Activated T-helper 1 cell treated with anti-CD3 and anti-CD28 coated beads, Interleukin-2, amount 50 U/mL, for 16 hours (primary cell): ENCODE data around the gene PPT2.
"Not testable (repeated sequence)": the region's sequence is repeated elsewhere in the genome, so short reads cannot be mapped to it uniquely, and the experiment has no call there.

ENCODE experiments used
- DNase-seq, 2 donors: peaks; one replicate each; pipeline ENCODE4 v3.0.0-alpha.2; 2020; ENCODE audit warnings: low read depth in 1 of 2, low spot score in 1 of 2

PPT2 gene

DNA sequence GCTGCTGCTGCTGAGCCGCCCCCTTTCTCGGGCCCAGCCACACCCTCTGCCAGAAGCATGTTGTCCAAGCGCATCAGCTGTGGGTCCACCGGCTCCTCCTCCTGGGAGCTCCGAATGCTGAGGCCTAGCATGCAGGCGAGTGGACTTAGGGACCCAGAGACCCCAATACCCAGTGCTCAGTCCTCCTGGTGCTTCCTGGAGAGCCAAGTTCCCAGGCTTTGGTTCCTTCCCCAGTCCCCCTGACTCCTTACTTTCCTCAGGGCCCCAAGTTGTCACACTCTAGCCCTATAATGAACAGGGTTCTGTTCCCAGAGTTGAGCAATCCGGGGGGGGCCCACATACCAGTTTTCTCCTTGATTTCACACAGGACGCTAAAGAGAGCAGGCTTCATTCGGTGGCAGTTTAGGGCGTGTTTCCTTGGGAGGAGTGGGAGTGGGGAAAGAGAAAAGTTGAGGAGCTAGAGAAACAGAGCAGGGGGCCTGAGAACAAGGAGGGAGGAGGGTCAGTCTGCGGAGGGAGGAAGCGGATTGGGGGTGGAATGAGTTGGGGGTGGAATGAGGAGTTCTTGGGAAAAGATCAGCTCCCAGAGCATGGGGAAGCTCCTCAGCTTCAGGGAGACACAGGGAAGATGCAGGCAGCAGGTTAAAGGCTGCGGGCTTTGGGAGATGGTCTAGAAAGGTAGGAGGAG is 34.6 kb downstream of the PPT2 start:
- no peak for DNase-seq

DNA sequence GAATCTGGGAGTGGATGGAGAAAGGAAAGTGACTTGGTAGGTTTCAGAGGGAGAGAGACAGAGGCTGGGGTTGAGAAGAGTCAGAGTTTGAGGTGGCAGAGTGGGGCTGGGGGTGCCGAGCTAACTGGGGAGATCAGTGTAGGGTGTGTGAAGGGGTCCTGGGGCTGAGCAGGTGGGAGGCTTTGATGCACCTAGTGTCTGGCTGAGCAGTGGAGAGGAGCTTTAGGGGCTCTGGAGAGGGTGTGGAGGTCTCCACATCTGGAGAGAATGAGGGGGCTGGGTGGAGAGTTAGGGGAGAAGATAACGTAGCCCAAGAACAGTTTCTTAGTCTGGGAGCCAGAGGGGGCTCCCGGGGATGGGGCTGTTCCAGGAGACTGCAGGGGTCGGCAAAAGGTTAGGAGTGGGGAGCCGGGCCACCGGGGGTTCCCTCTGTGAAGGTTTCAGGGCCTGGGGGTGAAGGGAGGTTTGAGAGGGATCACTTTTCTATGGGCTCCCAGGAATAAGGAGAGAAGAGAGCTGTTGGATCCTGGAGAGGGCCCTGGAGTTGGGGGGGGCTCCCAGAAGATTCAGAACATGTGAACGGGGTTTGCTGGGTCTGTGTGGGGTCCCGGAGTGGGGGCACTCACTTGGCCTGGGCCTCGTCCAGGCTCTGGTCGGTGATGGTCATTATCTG is 35.3 kb downstream of the PPT2 start:
- DNase-seq = no peak

DNA sequence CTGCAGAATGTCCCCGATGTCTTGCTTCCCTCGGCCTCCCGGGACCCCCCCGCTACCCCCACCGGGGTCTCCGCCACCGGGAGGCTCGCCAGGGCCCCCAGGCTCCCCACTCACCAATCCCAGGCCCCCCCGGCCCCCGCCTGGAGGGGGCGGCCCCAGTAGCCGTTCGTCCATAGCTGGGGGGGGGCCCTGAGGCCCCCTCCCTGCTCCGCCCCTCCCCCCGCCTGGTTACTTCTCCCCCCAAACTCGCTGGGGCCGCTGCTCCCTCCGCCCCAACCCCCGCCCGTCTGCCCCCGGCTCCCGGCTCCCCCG is 35.8 kb downstream of the PPT2 start:
- no peak for DNase-seq

DNA sequence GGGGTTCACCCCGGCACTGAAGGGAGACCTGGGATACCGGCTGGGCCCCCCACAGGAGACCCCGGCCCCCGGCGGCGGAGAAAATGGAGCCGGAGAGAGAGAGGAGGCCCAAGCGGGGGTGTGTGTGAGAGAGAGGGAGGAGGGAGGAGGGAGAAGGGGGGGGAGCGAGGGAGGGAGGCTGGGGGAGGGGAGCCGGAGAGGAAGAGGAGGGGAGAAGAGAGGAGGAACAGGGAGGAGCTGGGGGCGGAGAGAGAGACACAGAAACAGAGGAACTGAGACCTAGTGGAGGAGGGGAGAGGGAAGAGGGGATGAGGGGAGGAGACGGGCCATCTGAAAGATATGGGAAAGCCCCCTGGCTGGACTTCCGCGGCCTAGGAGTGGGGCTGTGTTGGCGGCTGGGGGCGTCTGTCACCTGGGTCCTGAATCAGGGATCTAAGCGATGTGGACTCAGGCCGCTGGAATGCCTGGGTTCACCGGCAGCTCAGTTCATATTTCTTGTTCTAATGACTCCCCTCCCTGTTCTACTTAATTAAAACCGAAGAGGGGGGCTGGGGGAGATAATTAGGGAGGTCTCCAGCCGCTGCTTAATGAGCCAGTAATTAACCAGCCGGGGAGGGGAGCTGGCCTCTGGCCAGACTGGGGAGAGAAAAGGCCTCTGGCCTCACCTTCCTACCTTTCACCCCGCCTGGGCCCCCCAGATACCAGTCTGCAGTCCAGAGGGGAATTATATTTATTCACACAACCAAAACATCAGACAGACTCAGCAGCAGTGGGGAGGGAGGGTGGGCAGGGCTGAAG is 36.3 kb downstream of the PPT2 start, which contains the start of gene PBX2:
PBX2 (minus strand) TSS at position 149 of the 798 bp plus-strand sequence. CDS start 287 bp downstream, outside the sequence.
- peak; percentile 64 to 73 for DNase-seq

DNA sequence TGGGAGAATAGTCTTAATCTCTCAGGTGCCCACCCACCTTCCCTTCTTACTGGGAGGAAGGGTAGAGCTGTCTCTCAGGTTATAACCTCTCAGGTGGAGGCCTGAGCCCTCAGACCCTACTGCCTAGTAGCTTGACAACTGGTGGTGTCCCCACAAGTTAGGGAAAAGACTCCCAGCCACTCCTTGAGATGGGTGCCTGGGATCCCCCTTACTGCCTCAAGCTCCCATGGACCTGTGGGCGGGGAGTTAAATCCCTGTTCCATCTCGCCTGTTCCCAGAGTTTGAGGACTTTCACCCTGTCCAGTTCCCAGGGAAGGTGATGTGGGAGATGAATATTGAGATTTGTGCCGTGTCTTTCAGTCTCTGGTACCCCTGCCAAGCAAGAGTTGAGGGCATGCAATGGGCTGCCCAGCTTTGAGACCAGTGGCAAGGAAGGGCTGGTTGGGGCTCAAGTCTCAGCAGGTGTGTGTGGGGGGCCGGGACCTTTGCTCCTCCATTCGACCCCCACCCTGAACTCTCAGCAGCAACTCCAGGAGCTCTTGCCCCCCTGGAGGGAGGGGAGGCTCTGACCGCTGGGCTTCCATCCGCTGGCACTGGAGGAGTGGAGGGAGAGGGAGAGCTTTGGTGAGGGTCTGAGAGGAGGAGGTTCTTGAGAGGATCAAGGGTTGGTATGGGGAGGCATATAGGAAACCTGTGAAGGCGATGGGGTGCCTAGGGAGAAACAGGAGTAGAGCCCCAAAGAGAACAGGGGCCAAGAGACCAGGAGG is 37.2 kb downstream of the PPT2 start:
- no peak for DNase-seq

DNA sequence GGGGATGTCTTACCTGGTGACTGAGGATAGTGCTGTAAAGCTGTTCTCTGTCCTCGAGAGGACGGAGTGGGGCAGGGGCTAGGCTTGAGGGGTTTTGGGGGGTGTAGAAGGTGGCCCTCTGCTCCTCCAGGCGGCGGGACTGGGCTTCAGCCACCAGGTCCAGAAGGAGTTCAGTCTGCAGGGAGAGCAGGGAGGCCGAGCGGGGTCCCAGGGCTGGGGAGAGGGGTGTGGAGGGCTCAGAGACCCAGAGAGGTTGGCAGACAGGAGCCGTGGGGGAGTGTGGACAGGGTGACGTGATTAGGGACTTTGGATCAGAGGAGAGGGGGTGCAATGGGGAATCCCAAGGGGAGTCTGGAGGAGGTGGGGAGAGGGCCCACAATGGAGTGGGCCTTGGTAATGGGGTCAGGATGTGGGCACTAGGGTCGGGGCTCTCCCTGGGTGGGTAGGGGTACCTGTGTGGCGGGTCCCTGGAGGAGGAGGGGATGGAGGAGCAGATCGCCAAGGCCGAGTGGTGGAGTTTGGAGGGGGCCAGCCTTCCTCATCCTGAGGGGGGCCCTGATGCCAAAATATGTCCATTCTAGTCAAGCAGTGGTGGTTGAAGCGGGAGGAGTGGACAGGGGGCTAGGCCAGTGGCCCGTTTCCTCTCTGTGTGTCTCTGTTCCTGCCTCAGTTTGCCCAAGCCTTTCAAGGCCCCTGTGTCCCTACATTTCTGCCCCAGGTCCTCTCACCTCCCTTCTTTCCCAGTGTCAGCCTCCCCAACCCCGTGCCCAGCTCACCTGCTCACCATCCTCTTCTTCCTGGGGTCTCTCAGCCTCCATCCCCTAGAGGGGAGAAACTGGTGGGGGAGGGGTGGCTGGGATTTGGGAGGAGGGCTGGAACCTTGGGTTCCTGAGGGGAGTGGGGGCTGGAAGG is 38.0 kb downstream of the PPT2 start:
- no peak for DNase-seq

DNA sequence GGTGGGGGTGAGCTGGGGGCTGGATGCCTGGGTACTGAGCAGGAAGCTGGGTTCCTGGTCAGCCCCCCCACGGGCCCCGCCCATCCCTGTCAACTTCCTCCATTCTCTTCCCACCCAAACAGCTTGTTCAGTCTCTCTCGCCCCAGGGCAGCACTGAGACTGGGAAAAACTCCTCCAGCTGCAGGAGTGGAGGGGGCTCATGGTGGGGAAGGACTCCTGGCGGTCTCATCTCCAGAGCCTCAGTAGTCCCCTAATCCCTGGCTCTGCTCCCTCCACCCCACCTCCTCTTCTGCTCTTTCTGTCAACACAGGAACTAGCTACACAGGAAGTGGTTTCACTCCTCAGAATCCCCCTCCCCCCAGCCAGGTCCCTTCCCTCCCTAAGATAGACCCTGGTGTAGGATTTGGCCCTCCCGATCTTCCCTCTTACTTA is 38.7 kb downstream of the PPT2 start, which contains the start of gene GPSM3:
GPSM3 (minus strand) TSS at position 36 of the 432 bp plus-strand sequence. CDS start 130 bp downstream, outside the sequence.
- peak in 1 of 2 donors; percentile 29 for DNase-seq

DNA sequence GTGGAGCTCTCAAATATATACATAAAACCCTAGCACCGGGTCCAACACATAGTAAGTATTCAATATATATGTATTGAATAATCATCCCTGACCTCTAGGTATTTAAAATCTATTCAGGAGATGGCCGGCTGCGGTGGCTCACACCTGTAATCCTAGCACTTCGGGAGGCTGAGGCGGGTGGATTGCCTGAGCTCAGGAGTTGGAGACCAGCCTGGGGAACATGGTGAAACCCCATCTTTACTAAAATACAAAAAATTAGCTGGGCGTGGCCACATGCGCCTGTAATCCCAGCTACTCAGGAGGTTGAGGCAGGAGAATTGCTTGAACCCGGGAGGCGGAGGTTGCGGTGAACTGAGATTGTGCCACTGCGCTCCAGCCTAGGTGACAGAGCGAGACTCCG is 39.2 kb downstream of the PPT2 start:
- DNase-seq = not testable (repeated sequence)

DNA sequence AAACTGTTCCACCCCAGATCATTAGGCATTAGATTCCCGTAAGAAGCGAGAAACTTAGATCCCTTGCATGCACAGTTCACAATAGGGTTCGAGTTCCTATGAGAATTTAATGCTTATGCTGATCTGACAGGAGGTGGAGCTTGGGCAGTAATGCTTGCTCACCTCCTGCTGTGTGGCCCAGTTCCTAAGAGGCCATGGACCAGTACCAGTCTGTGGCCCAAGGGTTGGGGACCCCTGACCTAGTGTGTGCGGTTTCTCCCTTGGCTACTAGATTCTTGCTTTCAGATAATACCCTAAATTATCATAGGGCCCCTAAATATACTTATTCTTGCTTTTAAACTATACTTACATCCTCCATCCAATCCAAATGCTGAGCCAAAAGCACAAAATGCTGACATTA is 40.4 kb downstream of the PPT2 start:
- no peak for DNase-seq

DNA sequence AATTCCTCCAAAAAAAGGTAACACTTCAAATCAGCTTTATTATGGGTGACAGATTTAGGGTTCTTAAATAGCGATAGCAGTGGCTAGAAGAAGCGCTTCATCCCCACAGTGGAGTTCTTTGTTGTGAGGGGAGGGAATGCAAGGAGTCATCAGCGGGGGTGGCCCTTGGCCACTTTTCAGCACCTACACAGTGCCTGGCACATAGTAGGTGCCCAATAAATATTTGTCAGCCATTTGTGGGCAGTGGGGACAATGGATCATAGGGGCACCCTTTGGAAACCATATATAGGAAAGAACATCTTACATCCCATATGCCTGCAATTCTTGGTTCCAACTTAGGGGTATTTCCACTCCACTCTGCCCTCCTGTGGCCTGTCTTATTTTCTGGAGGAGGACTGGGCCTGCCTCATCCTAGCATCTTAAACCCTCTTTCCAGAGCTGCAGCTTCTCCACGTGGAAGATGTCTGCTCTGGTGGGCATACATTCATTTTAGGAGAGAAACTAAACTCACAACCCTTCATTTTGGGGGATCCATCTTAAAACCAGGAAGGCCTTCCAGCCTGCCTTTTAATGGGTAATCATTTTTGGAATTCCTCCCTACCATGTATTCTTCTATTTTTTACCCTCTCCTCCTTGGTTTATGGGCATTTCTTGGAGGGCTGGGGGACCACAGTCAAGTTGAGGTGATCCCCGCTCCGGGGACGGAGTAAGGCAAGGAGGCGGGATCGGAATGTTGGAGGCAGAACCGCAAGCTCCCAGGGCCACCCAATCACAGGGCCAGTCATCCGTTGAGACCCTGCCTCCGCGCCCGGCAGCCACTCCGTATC is 41.1 kb downstream of the PPT2 start:
- no peak for DNase-seq

DNA sequence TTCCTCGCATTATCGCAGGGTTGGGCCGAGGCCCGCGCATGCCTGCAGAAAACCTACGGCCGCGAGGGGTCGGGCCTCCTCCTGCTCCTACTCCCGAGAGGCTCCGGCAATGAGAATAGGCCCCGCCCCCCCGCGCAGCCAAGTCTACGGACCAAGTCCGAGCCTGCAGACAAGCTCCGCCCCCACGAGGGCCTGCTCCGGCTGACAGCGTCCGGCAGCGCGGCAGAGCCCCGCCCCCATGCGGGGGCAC is 41.6 kb downstream of the PPT2 start:
- peak; percentile 100 for DNase-seq

DNA sequence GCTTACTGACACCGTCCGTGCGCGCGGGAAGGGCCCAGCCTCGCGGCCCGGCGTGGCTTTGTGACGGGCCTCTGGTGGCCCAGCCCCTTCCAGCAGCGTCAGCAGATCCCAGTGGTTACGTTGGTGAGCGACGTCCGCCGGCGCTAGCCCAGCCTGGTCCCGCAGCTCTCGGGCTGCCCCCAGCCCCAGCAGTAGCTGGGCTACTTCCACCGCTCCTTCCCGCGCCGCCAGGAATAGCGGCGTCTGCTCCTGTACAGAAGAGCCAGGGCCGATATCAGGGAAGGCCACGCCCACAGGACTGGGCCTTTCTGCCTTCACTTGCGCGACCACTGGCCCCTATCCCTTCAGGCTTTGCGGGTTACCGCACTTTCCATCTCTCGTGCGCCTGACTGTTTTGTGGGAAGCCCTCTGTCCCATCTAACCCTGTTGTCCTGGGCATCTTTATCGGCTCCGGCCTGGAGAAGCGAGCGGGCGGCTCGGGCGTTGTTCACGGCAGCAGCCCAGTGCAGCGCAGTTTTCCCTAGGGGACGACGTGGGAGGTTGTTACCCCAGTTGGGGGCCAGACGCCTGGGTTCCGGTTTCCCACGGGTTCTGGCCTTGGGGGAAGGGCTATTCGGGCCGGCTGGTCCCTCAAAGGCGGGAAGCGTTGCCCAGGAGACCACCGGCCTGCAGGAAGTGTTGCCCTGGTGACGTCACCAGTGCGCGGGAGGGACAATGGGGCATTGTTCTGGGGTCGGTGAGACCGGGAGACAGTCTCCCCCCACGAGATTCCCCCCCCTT is 42.2 kb downstream of the PPT2 start:
- DNase-seq = peak; percentile 18 to 40

DNA sequence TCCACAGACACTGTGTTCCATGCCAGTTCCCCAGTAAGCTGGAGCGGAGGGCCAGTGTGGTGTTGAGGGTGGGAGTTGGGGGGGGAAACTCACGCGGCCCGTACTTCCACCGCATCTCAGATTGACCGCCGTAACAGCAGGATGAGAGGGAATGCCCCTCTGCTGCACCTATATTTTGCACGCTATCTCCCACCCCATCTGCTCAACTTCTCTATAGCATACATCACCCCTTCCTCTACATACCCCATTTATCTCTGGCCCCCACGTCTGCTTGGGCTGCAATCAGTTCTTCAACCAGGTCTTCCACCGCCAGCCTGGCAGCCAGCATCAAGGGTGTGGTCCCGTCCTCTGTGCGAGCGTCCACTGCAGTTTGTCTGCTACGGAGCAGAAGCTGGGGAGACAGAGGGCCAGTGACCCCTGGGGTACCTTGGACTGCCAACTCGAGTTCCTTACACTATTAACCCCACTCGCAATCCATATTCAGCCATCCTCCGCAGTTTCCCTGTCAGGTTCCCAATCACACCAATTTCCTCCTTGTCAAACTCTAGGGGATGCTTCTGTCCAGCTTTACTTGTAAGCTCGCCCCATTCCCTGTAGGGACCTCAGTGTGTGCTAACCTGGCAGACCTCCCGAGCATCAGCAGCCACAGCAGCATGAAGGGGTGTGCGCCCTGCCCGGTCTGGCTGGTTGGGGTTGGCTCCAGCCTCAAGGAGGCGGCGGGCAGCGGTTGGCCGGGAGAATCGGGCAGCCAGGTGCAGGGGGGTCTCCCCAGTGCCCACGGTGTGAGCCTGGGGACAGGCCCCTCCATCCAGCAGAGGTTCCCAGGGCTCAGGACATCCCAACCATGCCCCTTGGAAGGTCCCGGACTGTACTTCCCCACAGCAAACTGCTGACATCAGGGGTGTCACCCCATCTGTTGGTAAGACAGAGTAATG is 43.0 kb downstream of the PPT2 start:
- no peak for DNase-seq

DNA sequence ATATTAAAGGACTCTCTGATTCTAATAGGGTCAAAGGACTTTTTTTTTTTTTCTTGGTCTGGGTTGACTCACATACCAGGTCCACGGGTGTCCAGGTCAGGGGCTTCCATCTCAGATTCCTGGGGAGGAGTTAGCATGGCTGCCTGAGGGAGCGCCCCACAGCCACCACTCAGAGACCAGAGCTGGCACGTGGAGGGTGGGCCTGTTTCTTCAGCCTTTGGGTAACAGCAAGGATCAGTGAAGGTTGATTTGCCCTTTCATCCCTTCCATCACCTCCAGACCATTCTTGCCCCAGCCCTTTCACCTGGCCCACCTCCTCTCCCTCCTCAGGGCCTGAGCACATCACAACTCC is 44.4 kb downstream of the PPT2 start:
- DNase-seq = no peak

DNA sequence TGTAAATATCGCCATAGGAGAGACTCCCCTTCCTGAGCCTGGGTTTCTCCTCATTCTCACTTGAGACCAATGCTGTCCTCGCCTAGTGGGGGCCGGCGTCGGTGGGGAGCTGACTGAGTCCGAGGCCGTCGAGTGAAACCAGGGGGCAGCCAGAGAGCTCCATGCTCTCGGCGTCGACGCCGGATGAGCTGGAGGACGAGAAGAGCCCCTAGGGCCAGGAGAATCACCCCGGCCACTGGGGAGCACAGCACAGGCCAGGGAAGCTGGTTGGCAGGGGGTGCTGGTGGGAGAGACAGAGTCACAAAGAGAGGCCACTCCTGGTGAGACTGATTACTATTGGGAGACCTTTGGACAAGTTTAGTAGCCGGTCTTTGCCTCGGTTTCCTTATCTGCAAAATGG is 44.9 kb downstream of the PPT2 start:
- no peak for DNase-seq

DNA sequence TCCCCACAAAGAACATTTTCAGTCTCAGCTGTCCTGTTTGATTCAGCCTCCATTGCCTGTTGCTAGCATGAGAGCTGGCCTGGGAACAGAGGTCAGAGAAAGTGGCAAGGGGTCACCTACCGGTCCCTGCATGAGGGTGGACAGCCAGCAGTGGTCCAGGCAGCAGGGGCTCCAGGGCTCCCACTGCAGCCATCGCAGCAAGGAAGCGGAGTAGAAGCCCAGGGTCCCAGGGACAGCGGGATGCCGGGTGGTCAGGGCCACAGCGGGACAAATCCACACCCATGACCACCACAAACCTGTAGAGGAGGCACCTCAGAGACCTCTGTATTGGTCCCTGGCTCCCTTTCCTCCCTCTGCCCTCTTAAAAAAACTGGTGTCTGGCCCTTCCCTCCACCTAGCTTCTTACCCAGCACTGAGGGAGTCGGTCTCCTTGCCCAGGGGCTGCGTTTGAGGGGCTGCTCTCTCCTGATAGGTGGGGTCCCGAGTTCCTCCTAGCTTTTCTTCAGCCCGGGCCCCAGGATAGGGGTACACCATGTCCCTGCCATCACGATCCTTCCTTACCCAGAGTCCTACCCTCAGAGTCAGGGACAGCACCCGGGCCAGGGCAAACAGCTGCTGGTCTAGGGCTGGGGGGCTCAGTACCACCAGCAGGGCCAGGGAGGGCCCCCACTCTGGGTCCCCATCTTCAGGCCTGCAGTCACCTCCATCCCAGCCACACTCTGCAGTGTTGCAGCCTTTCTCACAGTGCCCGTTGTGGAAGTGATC is 47.0 kb downstream of the PPT2 start:
- DNase-seq = no peak

DNA sequence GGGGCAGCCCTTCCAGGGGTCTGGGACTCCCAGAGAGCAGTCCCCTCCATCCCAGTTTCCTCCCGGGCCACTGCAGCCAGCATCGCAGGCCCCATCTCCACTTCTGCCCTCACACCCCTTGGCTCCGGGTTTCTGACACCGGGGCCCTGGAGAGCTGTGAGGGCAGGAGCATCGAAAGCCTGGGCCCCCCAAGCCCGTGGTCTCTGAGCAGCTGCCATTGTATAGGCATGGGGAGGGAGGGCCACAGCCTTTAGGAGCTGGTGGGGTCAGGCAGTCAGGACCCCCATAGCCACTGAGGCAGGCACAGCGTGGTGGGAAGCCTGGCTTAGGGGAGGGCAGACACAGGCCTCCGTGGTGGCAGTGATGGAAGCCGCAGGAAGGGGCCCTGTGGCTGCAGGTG is 48.2 kb downstream of the PPT2 start:
- no peak for DNase-seq
